GM21515 (cell line): ENCODE data around the gene NCKAP5.
"Not testable (repeated sequence)": the region's sequence is repeated elsewhere in the genome, so short reads cannot be mapped to it uniquely, and the experiment has no call there.

ENCODE experiments used
- ATAC-seq: cut with Tn5 transposase; IDR thresholded peaks from one replicate; pipeline ENCODE4 v1.9.1; 2021; ENCODE audit not compliant: unreplicated experiment

NCKAP5 gene

GRCh38 chr2:133235968-133236367 lies 332.3 kb downstream of the NCKAP5 start:
- no peak for ATAC-seq

- ATAC-seq, result no peak
Observed at GRCh38 chr2:133232556-133232955, 335.7 kb downstream of the NCKAP5 start.

GRCh38 chr2:133231264-133231663 lies 337.0 kb downstream of the NCKAP5 start:
- no peak for ATAC-seq

- ATAC-seq, result no peak
Observed at GRCh38 chr2:133229974-133230373, 338.3 kb downstream of the NCKAP5 start.

GRCh38 chr2:133223226-133223625 lies 345.0 kb downstream of the NCKAP5 start:
- no peak for ATAC-seq

GRCh38 chr2:133221398-133221797 lies 346.9 kb downstream of the NCKAP5 start:
- no peak for ATAC-seq

GRCh38 chr2:133218204-133218603 lies 350.1 kb downstream of the NCKAP5 start:
- no peak for ATAC-seq

- ATAC-seq, result no peak
Observed at GRCh38 chr2:133215477-133215876, 352.8 kb downstream of the NCKAP5 start.

GRCh38 chr2:133213651-133214050 lies 354.6 kb downstream of the NCKAP5 start:
- ATAC-seq, result no peak

GRCh38 chr2:133209325-133209724 lies 358.9 kb downstream of the NCKAP5 start:
- no peak for ATAC-seq

- not testable (repeated sequence) for ATAC-seq
Observed at GRCh38 chr2:133206666-133207065, 361.6 kb downstream of the NCKAP5 start.

- no peak for ATAC-seq
Observed at GRCh38 chr2:133204421-133204820, 363.8 kb downstream of the NCKAP5 start.

- no peak for ATAC-seq
Observed at GRCh38 chr2:133200684-133201421, 367.4 kb downstream of the NCKAP5 start.

GRCh38 chr2:133198678-133199077 lies 369.6 kb downstream of the NCKAP5 start:
- ATAC-seq, result no peak

- no peak for ATAC-seq
Observed at GRCh38 chr2:133197156-133197555, 371.1 kb downstream of the NCKAP5 start.

- ATAC-seq, result no peak
Observed at GRCh38 chr2:133194777-133195335, 373.4 kb downstream of the NCKAP5 start.

GRCh38 chr2:133194362-133194655 lies 374.0 kb downstream of the NCKAP5 start:
- ATAC-seq, result no peak

- no peak for ATAC-seq
Observed at GRCh38 chr2:133193544-133194361, 374.5 kb downstream of the NCKAP5 start.

GRCh38 chr2:133192028-133192427 lies 376.2 kb downstream of the NCKAP5 start:
- ATAC-seq, result no peak

GRCh38 chr2:133177196-133177595 lies 391.1 kb downstream of the NCKAP5 start:
- ATAC-seq, result no peak

GRCh38 chr2:133175926-133176325 lies 392.3 kb downstream of the NCKAP5 start:
- no peak for ATAC-seq

- ATAC-seq, result no peak
Observed at GRCh38 chr2:133173224-133173623, 395.0 kb downstream of the NCKAP5 start.
